GM12892 (cell line): ENCODE data around the gene WBP4. TPM values are rescaled to one million over a fixed set of nuclear protein-coding genes. Genes with fewer than 3 reads are reported as not detected.

ENCODE experiments used
- DNase-seq: peaks from one replicate; pipeline ENCODE4 v3.0.0; 2011; ENCODE audit not compliant: insufficient read length
- FAIRE-seq: peaks from 2 replicates; lab custom pipeline; 2011; peaks lifted over from hg19 to GRCh38; lab: Jason Lieb, UNC
- POLR2A ChIP-seq: IDR thresholded peaks from 2 replicates; pipeline ENCODE4 v1.6.1; 2011; ENCODE audit warnings: low read depth, low read length, control low read depth
- POLR2AphosphoS5 ChIP-seq: IDR thresholded peaks from 2 replicates; pipeline ENCODE4 v1.6.1; 2011; ENCODE audit warnings: low read depth, low read length, control low read depth
- TAF1 ChIP-seq: IDR thresholded peaks from 2 replicates; pipeline ENCODE4 v1.6.1; 2011; ENCODE audit warnings: low read depth, mild to moderate bottlenecking, control low read depth, low read length, borderline replicate concordance
- polyA plus RNA-seq: library from polyadenylated mRNA; unstranded; fragments of >200 nt; gene quantifications from one replicate; pipeline ENCODE4 v1.2.1, GENCODE V29; 2012; ENCODE audit warnings: missing spikeins, inconsistent platforms; ENCODE audit not compliant: missing spikeins

Gene WBP4, protein sequence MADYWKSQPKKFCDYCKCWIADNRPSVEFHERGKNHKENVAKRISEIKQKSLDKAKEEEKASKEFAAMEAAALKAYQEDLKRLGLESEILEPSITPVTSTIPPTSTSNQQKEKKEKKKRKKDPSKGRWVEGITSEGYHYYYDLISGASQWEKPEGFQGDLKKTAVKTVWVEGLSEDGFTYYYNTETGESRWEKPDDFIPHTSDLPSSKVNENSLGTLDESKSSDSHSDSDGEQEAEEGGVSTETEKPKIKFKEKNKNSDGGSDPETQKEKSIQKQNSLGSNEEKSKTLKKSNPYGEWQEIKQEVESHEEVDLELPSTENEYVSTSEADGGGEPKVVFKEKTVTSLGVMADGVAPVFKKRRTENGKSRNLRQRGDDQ
- 19.7 TPM for polyA plus RNA-seq

- DNase-seq, result peak; percentile 86
- peak; percentile 95 for FAIRE-seq
- TF ChIP-seq TAF1 (0 out of 2 replicates have a peak, but pooled peaks have one; percentile 6), POLR2A (peak; percentile 79), POLR2AphosphoS5 (peak; percentile 80)
Observed at GRCh38 chr13:41061075-41061913, at the start of gene WBP4. Gene WBP4 (plus strand): TSS chr13:41061509. CDS start chr13:41061674, 165 bp downstream.

DNA sequence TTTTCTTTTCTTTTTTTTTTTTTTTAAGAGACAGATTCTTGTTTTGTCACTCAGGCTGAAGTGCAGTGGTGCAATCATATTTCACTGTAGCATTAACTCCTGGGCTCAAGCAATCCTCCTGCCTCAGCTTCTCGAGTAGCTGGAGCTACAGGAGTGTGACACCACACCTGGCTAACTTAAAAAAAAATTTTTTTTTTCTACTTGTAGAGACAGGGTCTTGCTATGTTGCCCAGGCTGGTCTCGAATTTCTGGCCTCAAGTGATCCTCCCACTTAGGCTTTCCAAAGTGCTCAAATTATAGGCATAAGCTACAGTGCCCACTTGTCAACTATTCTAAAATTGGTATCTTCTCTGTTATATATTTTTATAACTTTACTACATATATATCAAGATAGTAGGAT, 48.8 kb upstream of the WBP4 start:
- DNase-seq (no peak), FAIRE-seq (no peak)
- TF ChIP-seq POLR2A, result no peak
- no peak for TF ChIP-seq POLR2AphosphoS5
- TF ChIP-seq TAF1, result no peak

DNA sequence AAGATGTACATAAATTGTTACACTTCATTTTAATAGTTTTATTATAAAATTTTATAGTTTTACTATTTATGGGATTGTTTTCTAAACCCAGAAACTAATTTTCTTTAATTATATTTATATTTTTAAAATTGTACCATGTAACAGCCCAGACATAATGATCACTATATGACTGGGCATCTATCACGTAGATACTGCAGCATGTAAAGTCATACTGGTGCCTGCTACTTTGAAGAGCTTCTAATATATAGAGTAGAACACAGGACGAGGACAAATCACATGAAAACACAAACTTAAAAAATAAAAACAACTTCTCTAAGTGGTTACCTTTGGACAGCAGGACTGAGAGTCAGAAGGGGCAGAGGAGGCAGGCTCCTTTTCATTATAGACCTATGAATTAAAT, 47.5 kb upstream of the WBP4 start:
- TF ChIP-seq POLR2A, result no peak
- TF ChIP-seq POLR2AphosphoS5, result no peak
- TF ChIP-seq TAF1, result no peak
- peak; percentile 30 for FAIRE-seq

DNA sequence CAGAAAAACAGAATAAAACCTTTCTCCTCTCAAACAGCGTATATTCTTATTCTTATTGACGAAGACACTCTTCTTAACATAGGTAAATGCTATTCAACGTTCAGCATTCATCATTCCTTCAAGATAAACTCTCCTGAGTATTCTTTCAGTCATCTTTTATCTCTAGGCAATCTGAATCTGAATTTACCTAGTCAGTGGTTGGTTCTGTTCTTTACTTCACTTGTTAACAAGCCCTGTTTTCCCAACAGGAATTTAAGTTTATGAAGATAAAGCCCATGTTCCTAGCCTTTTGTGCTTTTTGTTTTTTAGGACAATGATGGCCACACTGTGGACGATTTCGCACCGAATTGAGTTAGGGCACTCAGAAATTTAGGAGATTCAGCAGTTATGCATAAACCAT, 45.4 kb upstream of the WBP4 start:
- peak; percentile 61 for FAIRE-seq
- no peak for DNase-seq
- TF ChIP-seq TAF1 (no peak), POLR2AphosphoS5 (no peak), POLR2A (no peak)

More for the DNA sequence above, 47.5 kb upstream of the WBP4 start:
- no peak for DNase-seq

DNA sequence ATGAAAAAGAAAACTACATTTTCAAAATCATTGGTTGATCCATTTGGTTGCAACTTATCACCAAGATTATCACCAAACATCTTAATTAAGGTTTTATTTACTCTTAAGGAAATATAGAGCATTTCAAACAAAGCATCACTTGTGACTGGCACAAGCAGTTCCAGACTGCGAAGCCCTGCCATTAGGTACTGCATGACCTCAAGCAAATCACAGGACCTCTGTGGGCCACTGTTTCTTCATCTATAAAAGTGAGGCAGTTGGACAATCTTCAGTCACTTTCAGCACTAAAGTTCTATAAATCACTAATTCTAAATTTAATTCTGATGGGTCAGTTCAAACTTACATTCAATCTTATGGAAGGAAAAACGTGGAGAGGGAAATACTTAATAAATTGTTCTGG, 44.1 kb upstream of the WBP4 start:
- DNase-seq, result no peak
- TF ChIP-seq TAF1 (no peak), POLR2A (no peak)
- peak; percentile 48 for FAIRE-seq

DNA sequence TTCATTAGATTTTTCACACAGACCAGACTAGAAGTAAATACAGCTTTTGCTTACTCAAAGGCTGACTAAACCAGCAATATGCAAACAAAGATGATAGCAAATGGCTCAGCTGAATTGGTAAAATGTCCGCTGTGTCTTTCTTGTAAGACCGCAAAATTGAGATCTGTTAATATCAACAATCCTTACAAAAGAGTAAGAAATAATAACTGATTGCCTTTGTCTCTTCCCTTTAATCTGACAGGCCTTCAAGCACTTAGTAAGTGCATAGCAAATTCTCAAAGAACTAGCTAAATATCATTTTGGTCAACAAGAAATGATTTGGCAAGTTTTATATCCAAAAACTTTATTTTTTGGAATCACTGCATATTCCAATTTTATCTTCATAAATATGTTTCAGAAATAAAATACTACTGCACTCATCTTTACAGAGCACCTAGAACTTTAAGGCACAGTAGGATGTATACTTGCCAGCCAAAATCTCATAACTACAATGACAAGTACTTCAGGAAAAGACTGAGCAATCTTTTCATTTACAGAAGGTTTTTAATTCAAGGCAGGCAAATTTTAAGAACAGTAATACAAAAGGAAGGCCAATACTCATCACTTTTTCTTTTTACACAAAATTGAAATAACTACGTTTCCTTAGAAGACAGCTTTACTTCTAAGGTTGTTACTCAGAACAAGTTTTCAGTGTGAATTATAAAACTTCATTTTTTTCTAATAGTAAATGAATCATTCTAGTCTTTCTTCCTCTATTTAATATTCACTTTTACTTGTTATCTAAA, 43.3 kb upstream of the WBP4 start:
- 0 out of 2 replicates have a peak, but pooled peaks have one; percentile 8 for TF ChIP-seq POLR2A
- TF ChIP-seq TAF1, result no peak
- FAIRE-seq (no peak), DNase-seq (no peak)

GRCh38 chr13:41018602-41018948, 42.7 kb upstream of the WBP4 start:
- DNase-seq (no peak), FAIRE-seq (no peak)
- TF ChIP-seq POLR2AphosphoS5 (no peak), TAF1 (no peak), POLR2A (no peak)

DNA sequence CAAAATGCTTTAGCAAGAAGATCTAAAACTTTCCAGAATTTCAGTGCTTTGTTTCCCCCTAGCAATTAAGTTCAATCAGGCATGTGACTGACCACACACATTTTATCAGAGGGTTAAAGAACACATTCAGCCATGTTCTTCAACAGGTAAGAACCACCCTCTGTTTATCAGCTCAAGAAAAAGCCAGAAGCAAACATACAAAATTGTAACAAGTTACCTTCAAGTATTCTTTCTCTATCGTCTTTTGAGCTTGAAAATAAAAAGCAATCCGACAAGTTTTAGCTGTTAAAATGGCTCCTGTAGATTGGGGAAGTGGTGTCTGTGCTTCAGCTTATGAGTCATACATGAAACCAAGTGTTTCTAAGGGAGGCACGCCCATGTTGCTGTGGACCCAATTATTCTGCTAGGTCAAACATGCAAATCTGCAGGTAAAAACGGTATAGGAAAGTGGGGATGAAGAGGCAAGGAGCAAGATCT, 42.3 kb upstream of the WBP4 start, which contains the start of gene ELF1:
TSS of gene ELF1 (minus strand) at position 306 of the 477 bp plus-strand sequence. CDS start 37,262 bp downstream, outside the sequence.
- FAIRE-seq (peak; percentile 97), DNase-seq (peak; percentile 20)
- TF ChIP-seq POLR2AphosphoS5 (peak; percentile 79), TAF1 (peak; percentile 68; the same call in 1 of the 2 replicates), POLR2A (peak; percentile 77)

DNA sequence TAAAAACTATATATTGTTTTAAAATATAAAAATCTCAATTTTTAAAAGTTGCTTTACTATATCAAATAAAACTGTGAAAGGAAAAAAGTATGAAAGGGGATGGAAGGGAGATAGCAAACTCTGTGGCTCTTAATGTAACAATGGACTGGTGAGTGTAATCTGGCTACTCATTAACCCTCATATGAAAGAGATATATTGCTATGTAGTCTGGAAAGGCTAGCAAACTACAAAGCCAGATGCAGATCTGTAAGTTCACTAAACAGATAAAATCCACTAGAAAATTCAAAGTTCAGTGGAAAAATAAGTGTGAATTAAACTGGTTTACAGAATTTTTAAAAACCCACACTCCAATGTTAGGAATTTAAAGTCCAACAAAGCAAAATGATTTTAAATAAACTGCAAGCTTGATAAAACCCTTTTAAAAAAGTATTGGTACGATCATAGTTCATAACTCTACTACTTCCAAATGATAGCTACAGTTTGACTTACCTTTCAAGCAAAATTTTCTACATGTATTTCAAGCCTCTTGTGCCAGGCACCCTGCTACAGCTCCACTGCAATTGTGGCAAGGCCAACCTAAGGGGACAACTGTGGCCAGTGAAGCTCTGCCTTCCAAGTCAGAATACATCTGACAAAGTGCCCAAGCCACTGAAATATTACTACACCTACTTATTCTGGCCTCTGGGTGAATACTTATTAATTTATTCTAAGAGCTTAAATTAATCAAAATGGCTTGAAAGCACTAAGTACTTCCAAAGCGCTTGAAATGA, 41.5 kb upstream of the WBP4 start:
- FAIRE-seq (peak; percentile 56), DNase-seq (no peak)
- TF ChIP-seq POLR2AphosphoS5, result no peak
- no peak for TF ChIP-seq POLR2A
- no peak for TF ChIP-seq TAF1

DNA sequence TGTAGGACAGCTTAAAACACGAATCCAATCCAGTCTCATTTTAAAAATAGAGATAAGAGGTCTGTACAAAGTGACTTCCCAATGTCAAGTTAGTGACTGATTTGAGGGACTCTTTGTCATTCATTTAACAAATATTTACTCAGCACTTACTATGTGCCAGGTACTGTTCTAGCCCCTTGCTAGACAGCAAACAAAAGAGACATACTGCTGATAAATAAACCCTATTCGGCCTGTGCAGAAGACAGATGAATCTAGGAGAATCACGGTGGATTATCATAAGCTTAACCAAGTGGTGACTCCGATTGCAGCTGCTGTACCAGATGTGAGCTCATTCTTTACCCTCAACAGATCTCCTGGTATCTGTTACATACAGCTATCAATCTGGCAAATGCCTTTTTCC, 35.8 kb upstream of the WBP4 start:
- DNase-seq (no peak), FAIRE-seq (no peak)
- TF ChIP-seq TAF1 (no peak), POLR2A (no peak), POLR2AphosphoS5 (no peak)
